Measurements from ENCODE around the gene HMGCS2. TPM values are rescaled to one million over a fixed set of nuclear protein-coding genes. Genes with fewer than 3 reads are reported as not detected.

The HMGCS2 gene
- total RNA-seq, 1 donor from 2014 or later, result 2.1 TPM

GRCh38 chr1:119781434-119782210 is 12.9 kb upstream of the HMGCS2 start:
- Histone ChIP-seq H3K4me1 (ENCODE audit: control insufficient read depth in 3 of 3, insufficient read depth in 3 of 3, low read length in 3 of 3) (peaks cover 2 to 6% (median 4%) of the 10 kb centered on the region in 3 donors), H3K27me3 (ENCODE audit: control insufficient read depth in 3 of 3, insufficient read depth in 3 of 3, low read length in 3 of 3) (peaks cover 0 to 3% (median 0%) of the 10 kb centered on the region in 3 donors), H3K9ac (ENCODE audit: low read depth in 1 of 3, low read length in 3 of 3) (no peak overlapping the region), H3K4me3 (ENCODE audit: low read length in 3 of 3) (no peak overlapping the region), H3K9me3 (ENCODE audit: control insufficient read depth in 3 of 3, low read length in 3 of 3) (no peaks in the 10 kb centered on the region), H3K27ac (ENCODE audit: low read depth, low read length) (no peak overlapping the region), H3K36me3 (ENCODE audit: control insufficient read depth in 3 of 3, insufficient read depth in 3 of 3, low read length in 3 of 3) (no peaks in the 10 kb centered on the region)

- H3K9me3 ChIP-seq (ENCODE audit: control insufficient read depth in 3 of 3, low read length in 3 of 3), result no peaks in the 10 kb centered on the region
- H3K36me3 ChIP-seq (ENCODE audit: control insufficient read depth in 3 of 3, insufficient read depth in 3 of 3, low read length in 3 of 3), result no peaks in the 10 kb centered on the region
- no peak overlapping the region for H3K9ac ChIP-seq (ENCODE audit: low read depth in 1 of 3, low read length in 3 of 3)
- H3K27ac ChIP-seq (ENCODE audit: low read depth, low read length), result no peak overlapping the region
- peak overlapping the region in 1 of 3 donors; percentile 40 for H3K4me3 ChIP-seq (ENCODE audit: low read length in 3 of 3)
- peaks cover 0 to 3% (median 0%) of the 10 kb centered on the region in 3 donors for H3K27me3 ChIP-seq (ENCODE audit: control insufficient read depth in 3 of 3, insufficient read depth in 3 of 3, low read length in 3 of 3)
- H3K4me1 ChIP-seq (ENCODE audit: control insufficient read depth in 3 of 3, insufficient read depth in 3 of 3, low read length in 3 of 3), result peaks cover 0 to 6% (median 4%) of the 10 kb centered on the region in 3 donors
Observed at GRCh38 chr1:119779869-119780356, 11.2 kb upstream of the HMGCS2 start.

- Histone ChIP-seq H3K9me3 (ENCODE audit: control insufficient read depth in 3 of 3, low read length in 3 of 3) (no peaks in the 10 kb centered on the region), H3K4me1 (ENCODE audit: control insufficient read depth in 3 of 3, insufficient read depth in 3 of 3, low read length in 3 of 3) (peaks cover under 1 to 7% (median 5%) of the 10 kb centered on the region in 3 donors), H3K36me3 (ENCODE audit: control insufficient read depth in 3 of 3, insufficient read depth in 3 of 3, low read length in 3 of 3) (no peaks in the 10 kb centered on the region), H3K27ac (ENCODE audit: low read depth, low read length) (no peak overlapping the region), H3K27me3 (ENCODE audit: control insufficient read depth in 3 of 3, insufficient read depth in 3 of 3, low read length in 3 of 3) (peaks cover 0 to 3% (median 0%) of the 10 kb centered on the region in 3 donors), H3K4me3 (ENCODE audit: low read length in 3 of 3) (no peak overlapping the region), H3K9ac (ENCODE audit: low read depth in 1 of 3, low read length in 3 of 3) (no peak overlapping the region)
Observed at GRCh38 chr1:119778886-119779560, 10.3 kb upstream of the HMGCS2 start.

GRCh38 chr1:119778359-119778758 is 9.7 kb upstream of the HMGCS2 start:
- H3K36me3 ChIP-seq (ENCODE audit: control insufficient read depth in 3 of 3, insufficient read depth in 3 of 3, low read length in 3 of 3), result no peaks in the 10 kb centered on the region
- H3K9ac ChIP-seq (ENCODE audit: low read depth in 1 of 3, low read length in 3 of 3), result no peak overlapping the region
- no peak overlapping the region for H3K4me3 ChIP-seq (ENCODE audit: low read length in 3 of 3)
- H3K9me3 ChIP-seq (ENCODE audit: control insufficient read depth in 3 of 3, low read length in 3 of 3), result no peaks in the 10 kb centered on the region
- H3K27ac ChIP-seq (ENCODE audit: low read depth, low read length), result no peak overlapping the region
- H3K27me3 ChIP-seq (ENCODE audit: control insufficient read depth in 3 of 3, insufficient read depth in 3 of 3, low read length in 3 of 3), result peaks cover 0 to 3% (median 0%) of the 10 kb centered on the region in 3 donors
- peaks cover 5 to 10% (median 8%) of the 10 kb centered on the region in 3 donors for H3K4me1 ChIP-seq (ENCODE audit: control insufficient read depth in 3 of 3, insufficient read depth in 3 of 3, low read length in 3 of 3)

- Histone ChIP-seq H3K4me1 (ENCODE audit: control insufficient read depth in 3 of 3, insufficient read depth in 3 of 3, low read length in 3 of 3) (peaks cover 4 to 7% (median 6%) of the 10 kb centered on the region in 3 donors), H3K4me3 (ENCODE audit: low read length in 3 of 3) (no peak overlapping the region), H3K36me3 (ENCODE audit: control insufficient read depth in 3 of 3, insufficient read depth in 3 of 3, low read length in 3 of 3) (no peaks in the 10 kb centered on the region), H3K27ac (ENCODE audit: low read depth, low read length) (no peak overlapping the region), H3K9ac (ENCODE audit: low read depth in 1 of 3, low read length in 3 of 3) (no peak overlapping the region), H3K9me3 (ENCODE audit: control insufficient read depth in 3 of 3, low read length in 3 of 3) (no peaks in the 10 kb centered on the region), H3K27me3 (ENCODE audit: control insufficient read depth in 3 of 3, insufficient read depth in 3 of 3, low read length in 3 of 3) (no peaks in the 10 kb centered on the region)
Observed at GRCh38 chr1:119774746-119775490, 6.2 kb upstream of the HMGCS2 start.

GRCh38 chr1:119773711-119774241 is 5.1 kb upstream of the HMGCS2 start:
- H3K9ac ChIP-seq (ENCODE audit: low read depth in 1 of 3, low read length in 3 of 3), result no peak overlapping the region
- no peaks in the 10 kb centered on the region for H3K9me3 ChIP-seq (ENCODE audit: control insufficient read depth in 3 of 3, low read length in 3 of 3)
- no peaks in the 10 kb centered on the region for H3K36me3 ChIP-seq (ENCODE audit: control insufficient read depth in 3 of 3, insufficient read depth in 3 of 3, low read length in 3 of 3)
- H3K27ac ChIP-seq (ENCODE audit: low read depth, low read length), result no peak overlapping the region
- no peak overlapping the region for H3K4me3 ChIP-seq (ENCODE audit: low read length in 3 of 3)
- peaks cover 4 to 6% (median 4%) of the 10 kb centered on the region in 3 donors for H3K4me1 ChIP-seq (ENCODE audit: control insufficient read depth in 3 of 3, insufficient read depth in 3 of 3, low read length in 3 of 3)
- H3K27me3 ChIP-seq (ENCODE audit: control insufficient read depth in 3 of 3, insufficient read depth in 3 of 3, low read length in 3 of 3), result no peaks in the 10 kb centered on the region

GRCh38 chr1:119772298-119772697 is 3.6 kb upstream of the HMGCS2 start:
- H3K27me3 ChIP-seq (ENCODE audit: control insufficient read depth in 3 of 3, insufficient read depth in 3 of 3, low read length in 3 of 3), result no peaks in the 10 kb centered on the region
- no peak overlapping the region for H3K27ac ChIP-seq (ENCODE audit: low read depth, low read length)
- H3K9ac ChIP-seq (ENCODE audit: low read depth in 1 of 3, low read length in 3 of 3), result no peak overlapping the region
- H3K4me1 ChIP-seq (ENCODE audit: control insufficient read depth in 3 of 3, insufficient read depth in 3 of 3, low read length in 3 of 3), result peaks cover 4 to 6% (median 4%) of the 10 kb centered on the region in 3 donors
- H3K36me3 ChIP-seq (ENCODE audit: control insufficient read depth in 3 of 3, insufficient read depth in 3 of 3, low read length in 3 of 3), result no peaks in the 10 kb centered on the region
- no peaks in the 10 kb centered on the region for H3K9me3 ChIP-seq (ENCODE audit: control insufficient read depth in 3 of 3, low read length in 3 of 3)
- no peak overlapping the region for H3K4me3 ChIP-seq (ENCODE audit: low read length in 3 of 3)

- Histone ChIP-seq H3K36me3 (ENCODE audit: control insufficient read depth in 3 of 3, insufficient read depth in 3 of 3, low read length in 3 of 3) (no peaks in the 10 kb centered on the region), H3K27me3 (ENCODE audit: control insufficient read depth in 3 of 3, insufficient read depth in 3 of 3, low read length in 3 of 3) (no peaks in the 10 kb centered on the region), H3K9ac (ENCODE audit: low read depth in 1 of 3, low read length in 3 of 3) (no peak overlapping the region), H3K27ac (ENCODE audit: low read depth, low read length) (no peak overlapping the region), H3K4me1 (ENCODE audit: control insufficient read depth in 3 of 3, insufficient read depth in 3 of 3, low read length in 3 of 3) (peaks cover 4 to 6% (median 4%) of the 10 kb centered on the region in 3 donors), H3K4me3 (ENCODE audit: low read length in 3 of 3) (no peak overlapping the region), H3K9me3 (ENCODE audit: control insufficient read depth in 3 of 3, low read length in 3 of 3) (no peaks in the 10 kb centered on the region)
Observed at GRCh38 chr1:119771770-119772169, 3.1 kb upstream of the HMGCS2 start.

GRCh38 chr1:119771016-119771415 is 2.3 kb upstream of the HMGCS2 start:
- Histone ChIP-seq H3K9ac (ENCODE audit: low read depth in 1 of 3, low read length in 3 of 3) (no peak overlapping the region), H3K36me3 (ENCODE audit: control insufficient read depth in 3 of 3, insufficient read depth in 3 of 3, low read length in 3 of 3) (no peaks in the 10 kb centered on the region), H3K27me3 (ENCODE audit: control insufficient read depth in 3 of 3, insufficient read depth in 3 of 3, low read length in 3 of 3) (no peaks in the 10 kb centered on the region), H3K4me3 (ENCODE audit: low read length in 3 of 3) (no peak overlapping the region), H3K4me1 (ENCODE audit: control insufficient read depth in 3 of 3, insufficient read depth in 3 of 3, low read length in 3 of 3) (peaks cover 4 to 6% (median 4%) of the 10 kb centered on the region in 3 donors), H3K9me3 (ENCODE audit: control insufficient read depth in 3 of 3, low read length in 3 of 3) (no peaks in the 10 kb centered on the region), H3K27ac (ENCODE audit: low read depth, low read length) (no peak overlapping the region)
